ENCODE data around the gene UCKL1.
"Not testable (repeated sequence)": the region's sequence is repeated elsewhere in the genome, so short reads cannot be mapped to it uniquely, and the experiment has no call there.

Gene UCKL1

GRCh38 chr20:63926298-63926697 lies 29.9 kb downstream of the UCKL1 start:
- H3K36me3 ChIP-seq = peaks cover 35 to 43% (median 42%) of the 10 kb centered on the region in 3 donors
- intact Hi-C loops (cut with DNase I; ENCODE audit: low total_unique reads) = no loop called here
- no peak for TF ChIP-seq CTCF (IDR thresholded peaks at IDR 0.05)
- no peaks in the 10 kb centered on the region for H3K27me3 ChIP-seq
- DNase-seq = no peak
- no peaks in the 10 kb centered on the region for H3K4me1 ChIP-seq
- H3K4me3 ChIP-seq = no peak overlapping the region
- H3K9me3 ChIP-seq = no peaks in the 10 kb centered on the region
- no peak overlapping the region for H3K27ac ChIP-seq

- Histone ChIP-seq H3K9me3 (no peaks in the 10 kb centered on the region), H3K27me3 (no peaks in the 10 kb centered on the region), H3K27ac (no peak overlapping the region), H3K4me1 (no peaks in the 10 kb centered on the region), H3K36me3 (peaks cover 14 to 30% (median 22%) of the 10 kb centered on the region in 3 donors), H3K4me3 (no peak overlapping the region)
- intact Hi-C loops (cut with DNase I; ENCODE audit: low total_unique reads) = no loop called here
- no peak for TF ChIP-seq CTCF (IDR thresholded peaks at IDR 0.05)
- DNase-seq = no peak
Measured at GRCh38 chr20:63924241-63924640, 32.0 kb downstream of the UCKL1 start.

GRCh38 chr20:63923651-63924050 lies 32.6 kb downstream of the UCKL1 start:
- no peaks in the 10 kb centered on the region for H3K4me1 ChIP-seq
- H3K36me3 ChIP-seq = peaks cover 8 to 30% (median 16%) of the 10 kb centered on the region in 3 donors
- no peak for DNase-seq
- H3K4me3 ChIP-seq = no peak overlapping the region
- TF ChIP-seq CTCF (IDR thresholded peaks at IDR 0.05) = no peak
- no peaks in the 10 kb centered on the region for H3K27me3 ChIP-seq
- H3K9me3 ChIP-seq = no peaks in the 10 kb centered on the region
- intact Hi-C loops (cut with DNase I; ENCODE audit: low total_unique reads) = no loop called here
- H3K27ac ChIP-seq = no peak overlapping the region

GRCh38 chr20:63920226-63920625 lies 36.0 kb downstream of the UCKL1 start:
- Histone ChIP-seq H3K27me3 (no peaks in the 10 kb centered on the region), H3K27ac (no peak overlapping the region), H3K4me3 (no peak overlapping the region), H3K36me3 (peaks cover 0 to 24% (median 10%) of the 10 kb centered on the region in 3 donors), H3K9me3 (no peaks in the 10 kb centered on the region), H3K4me1 (no peaks in the 10 kb centered on the region)
- no peak for DNase-seq
- TF ChIP-seq CTCF (IDR thresholded peaks at IDR 0.05) = no peak
- intact Hi-C loops (cut with DNase I; ENCODE audit: low total_unique reads) = no loop called here

GRCh38 chr20:63919130-63919529 lies 37.1 kb downstream of the UCKL1 start:
- Histone ChIP-seq H3K9me3 (no peaks in the 10 kb centered on the region), H3K27me3 (no peaks in the 10 kb centered on the region), H3K4me3 (no peak overlapping the region), H3K4me1 (no peaks in the 10 kb centered on the region), H3K36me3 (peaks cover 0 to 24% (median 10%) of the 10 kb centered on the region in 3 donors), H3K27ac (no peak overlapping the region)
- no peak for DNase-seq
- intact Hi-C loops (cut with DNase I; ENCODE audit: low total_unique reads) = no loop called here
- no peak for TF ChIP-seq CTCF (IDR thresholded peaks at IDR 0.05)

- DNase-seq = no peak
- H3K36me3 ChIP-seq = peaks cover 0 to 24% (median 10%) of the 10 kb centered on the region in 3 donors
- intact Hi-C loops (cut with DNase I; ENCODE audit: low total_unique reads) = no loop called here
Measured at GRCh38 chr20:63917811-63918210, 38.4 kb downstream of the UCKL1 start.

GRCh38 chr20:63916371-63916939 lies 39.8 kb downstream of the UCKL1 start:
- intact Hi-C loops (cut with DNase I; ENCODE audit: low total_unique reads); H3K27ac ChIP-seq; H3K9me3 ChIP-seq; H3K4me1 ChIP-seq; H3K27me3 ChIP-seq; DNase-seq; H3K4me3 ChIP-seq: not testable (repeated sequence)
- H3K36me3 ChIP-seq = peaks cover 0 to 24% (median 10%) of the 10 kb centered on the region in 3 donors

More at GRCh38 chr20:63917811-63918210, 38.4 kb downstream of the UCKL1 start:
- H3K9me3 ChIP-seq = no peaks in the 10 kb centered on the region
- no peak overlapping the region for H3K4me3 ChIP-seq
- no peak for TF ChIP-seq CTCF (IDR thresholded peaks at IDR 0.05)
- H3K27me3 ChIP-seq = no peaks in the 10 kb centered on the region
- H3K4me1 ChIP-seq = no peaks in the 10 kb centered on the region
- H3K27ac ChIP-seq = no peak overlapping the region
